ENCODE results near the gene TRMT61A. TPM values are rescaled to one million over a fixed set of nuclear protein-coding genes. Genes with fewer than 3 reads are reported as not detected.

The TRMT61A gene
- polyA plus RNA-seq, 3 donors: 2.7 to 7.1 (median 3.4) TPM

GRCh38 chr14:103516426-103517173 lies 12.4 kb upstream of the TRMT61A start:
- H3K36me3 Mint-ChIP-seq: peaks cover 4 to 12% of the 10 kb centered on the region in 2 donors
- H3K4me3 ChIP-seq (replicated peaks in 1 of 3; ENCODE audit: low read depth in 2 of 3, low read length in 3 of 3): no peak overlapping the region
- no peak overlapping the region for H3K4me3 Mint-ChIP-seq
- H3K27ac Mint-ChIP-seq: no peak overlapping the region
- H3K4me2 ChIP-seq (replicated peaks; ENCODE audit: extremely low read depth, low read length, poor library complexity, severe bottlenecking): no peak overlapping the region
- intact Hi-C loops (cut with micrococcal nuclease): no loop called here
- no peak overlapping the region for H3K27ac ChIP-seq (ENCODE audit: low read depth in 1 of 2, low read length in 2 of 2)
- peaks cover 0 to 3% of the 10 kb centered on the region in 2 donors for H3K36me3 ChIP-seq (replicated peaks in 1 of 2; ENCODE audit: control insufficient read depth in 1 of 2, insufficient read depth in 2 of 2, low read length in 2 of 2)
- H3K9me3 Mint-ChIP-seq: peaks cover 0 to 3% (median 0%) of the 10 kb centered on the region in 7 donors
- DNase-seq: no peak
- H3K27me3 ChIP-seq (ENCODE audit: control insufficient read depth in 2 of 2, insufficient read depth in 2 of 2, low read length in 2 of 2): peaks cover 2 to 15% of the 10 kb centered on the region in 2 donors
- no peak overlapping the region for H3K9ac ChIP-seq (ENCODE audit: insufficient read depth, low read length, poor library complexity, severe bottlenecking)
- peaks cover 46% of the 10 kb centered on the region for H4K20me1 ChIP-seq (ENCODE audit: insufficient read depth, low read length)
- TF ChIP-seq, protein P1, sequence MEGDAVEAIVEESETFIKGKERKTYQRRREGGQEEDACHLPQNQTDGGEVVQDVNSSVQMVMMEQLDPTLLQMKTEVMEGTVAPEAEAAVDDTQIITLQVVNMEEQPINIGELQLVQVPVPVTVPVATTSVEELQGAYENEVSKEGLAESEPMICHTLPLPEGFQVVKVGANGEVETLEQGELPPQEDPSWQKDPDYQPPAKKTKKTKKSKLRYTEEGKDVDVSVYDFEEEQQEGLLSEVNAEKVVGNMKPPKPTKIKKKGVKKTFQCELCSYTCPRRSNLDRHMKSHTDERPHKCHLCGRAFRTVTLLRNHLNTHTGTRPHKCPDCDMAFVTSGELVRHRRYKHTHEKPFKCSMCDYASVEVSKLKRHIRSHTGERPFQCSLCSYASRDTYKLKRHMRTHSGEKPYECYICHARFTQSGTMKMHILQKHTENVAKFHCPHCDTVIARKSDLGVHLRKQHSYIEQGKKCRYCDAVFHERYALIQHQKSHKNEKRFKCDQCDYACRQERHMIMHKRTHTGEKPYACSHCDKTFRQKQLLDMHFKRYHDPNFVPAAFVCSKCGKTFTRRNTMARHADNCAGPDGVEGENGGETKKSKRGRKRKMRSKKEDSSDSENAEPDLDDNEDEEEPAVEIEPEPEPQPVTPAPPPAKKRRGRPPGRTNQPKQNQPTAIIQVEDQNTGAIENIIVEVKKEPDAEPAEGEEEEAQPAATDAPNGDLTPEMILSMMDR (IDR thresholded peaks at IDR 0.05): no peak
- H3K4me1 ChIP-seq (ENCODE audit: control insufficient read depth in 1 of 2, insufficient read depth in 2 of 2, low read length in 2 of 2): peaks cover 14 to 23% of the 10 kb centered on the region in 2 donors
- H3K4me1 Mint-ChIP-seq: peaks cover 8% of the 10 kb centered on the region
- peaks cover 17 to 25% (median 18%) of the 10 kb centered on the region in 3 donors for H3K27me3 Mint-ChIP-seq (ENCODE audit: low read depth in 3 of 3)
- H2AFZ ChIP-seq (ENCODE audit: insufficient read depth, low read depth, low read length, poor library complexity, severe bottlenecking): no peak overlapping the region
- no peaks in the 10 kb centered on the region for H3K9me3 ChIP-seq (replicated peaks in 1 of 2; ENCODE audit: control insufficient read depth in 1 of 2, insufficient read depth in 1 of 2, low read length in 2 of 2)
- 66% methylated on average over 4 of the region's 10 CpGs for WGBS (ENCODE audit: insufficient coverage)
- no peaks in the 10 kb centered on the region for H3K79me2 ChIP-seq (ENCODE audit: insufficient read depth, low read length)

DNA sequence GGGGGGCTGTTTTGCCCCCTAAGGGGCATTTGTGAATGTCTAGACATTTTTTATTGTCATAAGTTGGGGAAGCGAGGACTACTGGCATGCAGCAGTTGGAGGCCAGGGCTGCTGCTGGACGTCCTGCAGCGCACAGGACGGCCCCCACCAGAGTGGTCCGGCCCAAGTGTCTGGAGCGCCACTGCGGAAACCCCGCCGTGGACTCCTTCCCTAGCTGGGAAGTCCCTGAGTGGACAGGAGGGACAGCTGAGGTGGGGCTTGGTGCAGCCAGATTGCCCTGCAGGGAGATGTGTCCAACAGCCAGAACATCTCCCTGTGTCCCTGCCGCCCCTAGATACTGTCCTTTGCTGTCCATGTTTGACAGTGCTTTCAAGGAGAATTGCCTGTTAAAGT lies 11.8 kb upstream of the TRMT61A start:
- H3K27ac Mint-ChIP-seq: no peak overlapping the region
- no peaks in the 10 kb centered on the region for H3K79me2 ChIP-seq (ENCODE audit: insufficient read depth, low read length)
- no peak overlapping the region for H3K9ac ChIP-seq (ENCODE audit: insufficient read depth, low read length, poor library complexity, severe bottlenecking)
- WGBS (ENCODE audit: insufficient coverage): 92% methylated on average over 10 of the region's 10 CpGs
- H3K4me3 Mint-ChIP-seq: no peak overlapping the region
- peaks cover 0 to 3% (median 0%) of the 10 kb centered on the region in 7 donors for H3K9me3 Mint-ChIP-seq
- H3K4me1 ChIP-seq (ENCODE audit: control insufficient read depth in 1 of 2, insufficient read depth in 2 of 2, low read length in 2 of 2): peaks cover 14 to 29% of the 10 kb centered on the region in 2 donors
- no peak overlapping the region for H3K27ac ChIP-seq (ENCODE audit: low read depth in 1 of 2, low read length in 2 of 2)
- no peak overlapping the region for H3K4me2 ChIP-seq (replicated peaks; ENCODE audit: extremely low read depth, low read length, poor library complexity, severe bottlenecking)
- no peaks in the 10 kb centered on the region for H3K9me3 ChIP-seq (replicated peaks in 1 of 2; ENCODE audit: control insufficient read depth in 1 of 2, insufficient read depth in 1 of 2, low read length in 2 of 2)
- peaks cover 4 to 8% of the 10 kb centered on the region in 2 donors for H3K36me3 Mint-ChIP-seq
- intact Hi-C loops (cut with micrococcal nuclease): no loop called here
- TF ChIP-seq, protein P1 (IDR thresholded peaks at IDR 0.05): no peak
- no peaks in the 10 kb centered on the region for H3K36me3 ChIP-seq (replicated peaks in 1 of 2; ENCODE audit: control insufficient read depth in 1 of 2, insufficient read depth in 2 of 2, low read length in 2 of 2)
- no peak overlapping the region for H3K4me3 ChIP-seq (replicated peaks in 1 of 3; ENCODE audit: low read depth in 2 of 3, low read length in 3 of 3)
- H3K4me1 Mint-ChIP-seq: peaks cover 9% of the 10 kb centered on the region
- peaks cover 46% of the 10 kb centered on the region for H4K20me1 ChIP-seq (ENCODE audit: insufficient read depth, low read length)
- peaks cover 18 to 31% (median 18%) of the 10 kb centered on the region in 3 donors for H3K27me3 Mint-ChIP-seq (ENCODE audit: low read depth in 3 of 3)
- H3K27me3 ChIP-seq (ENCODE audit: control insufficient read depth in 2 of 2, insufficient read depth in 2 of 2, low read length in 2 of 2): peaks cover 4 to 16% of the 10 kb centered on the region in 2 donors
- DNase-seq: no peak
- no peak overlapping the region for H2AFZ ChIP-seq (ENCODE audit: insufficient read depth, low read depth, low read length, poor library complexity, severe bottlenecking)
